Astrocyte (in vitro differentiated cells and primary cell): ENCODE results near the gene SLC7A8. TPM values are rescaled to one million over a fixed set of nuclear protein-coding genes. Genes with fewer than 3 reads are reported as not detected.

Experiments
- DNase-seq: peaks from one replicate; pipeline ENCODE4 v3.0.0-alpha.2; 2010; ENCODE audit warnings: low read depth
- FAIRE-seq: peaks from 2 replicates; lab custom pipeline; 2011; peaks lifted over from hg19 to GRCh38; lab: Jason Lieb, UNC
- H2AFZ ChIP-seq: 2 replicates; pipeline ENCODE4 v1.6.0; 2012; ENCODE audit warnings: low read depth, low read length, inconsistent platforms
- H3K27ac ChIP-seq: 2 replicates; pipeline ENCODE4 v1.5.1; 2011; ENCODE audit warnings: low read depth, low read length, inconsistent platforms
- H3K27me3 ChIP-seq: 2 replicates; pipeline ENCODE4 v1.6.0; 2011; ENCODE audit warnings: low read length, inconsistent platforms; ENCODE audit not compliant: insufficient read depth
- H3K36me3 ChIP-seq: 2 replicates; pipeline ENCODE4 v1.5.1; 2011; ENCODE audit warnings: low read length, inconsistent platforms; ENCODE audit not compliant: insufficient read depth
- H3K4me1 ChIP-seq: 2 replicates; pipeline ENCODE4 v1.5.1; 2011; ENCODE audit warnings: low read length, inconsistent platforms; ENCODE audit not compliant: insufficient read depth
- H3K4me2 ChIP-seq: 2 replicates; pipeline ENCODE4 v1.6.0; 2012; ENCODE audit warnings: low read length, inconsistent platforms
- H3K4me3 ChIP-seq: 2 replicates; pipeline ENCODE4 v1.5.1; 2011; ENCODE audit warnings: low read depth, mild to moderate bottlenecking, low read length, inconsistent platforms; ENCODE audit not compliant: insufficient read depth
- H3K79me2 ChIP-seq: 2 replicates; pipeline ENCODE4 v1.6.0; 2012; ENCODE audit warnings: mild to moderate bottlenecking, low read length, inconsistent platforms; ENCODE audit not compliant: insufficient read depth
- H3K9ac ChIP-seq: 2 replicates; pipeline ENCODE4 v1.6.0; 2012; ENCODE audit warnings: mild to moderate bottlenecking, low read length, inconsistent platforms
- H3K9me3 ChIP-seq: 2 replicates; pipeline ENCODE4 v1.5.1; 2012; ENCODE audit warnings: low read depth, mild to moderate bottlenecking, low read length, inconsistent platforms; ENCODE audit not compliant: insufficient read depth
- H4K20me1 ChIP-seq: 2 replicates; pipeline ENCODE4 v1.6.0; 2012; ENCODE audit warnings: low read length, inconsistent platforms; ENCODE audit not compliant: insufficient read depth
- H3K27ac Mint-ChIP-seq: one replicate; pipeline ENCODE4 v1.8.0; 2021; ENCODE audit warnings: mild to moderate bottlenecking, mixed read lengths; ENCODE audit not compliant: unreplicated experiment
- H3K27me3 Mint-ChIP-seq: one replicate; pipeline ENCODE4 v1.8.0; 2021; ENCODE audit warnings: low read depth, mixed read lengths; ENCODE audit not compliant: unreplicated experiment
- H3K36me3 Mint-ChIP-seq: one replicate; pipeline ENCODE4 v1.8.0; 2021; ENCODE audit warnings: low read depth, mixed read lengths; ENCODE audit not compliant: unreplicated experiment
- H3K4me1 Mint-ChIP-seq: one replicate; pipeline ENCODE4 v1.8.0; 2021; ENCODE audit warnings: low read depth, mixed read lengths; ENCODE audit not compliant: unreplicated experiment
- H3K4me3 Mint-ChIP-seq: one replicate; pipeline ENCODE4 v1.8.0; 2021; ENCODE audit warnings: mild to moderate bottlenecking, moderate library complexity, mixed read lengths; ENCODE audit not compliant: unreplicated experiment
- H3K9me3 Mint-ChIP-seq: one replicate; pipeline ENCODE4 v1.8.0; 2021; ENCODE audit warnings: mild to moderate bottlenecking, mixed read lengths; ENCODE audit not compliant: unreplicated experiment
- CTCF ChIP-seq: IDR thresholded peaks from 2 replicates; pipeline ENCODE4 v1.5.1; 2011; ENCODE audit warnings: low read depth, mild to moderate bottlenecking, inconsistent platforms, low read length, moderate library complexity; ENCODE audit not compliant: insufficient read depth
- EZH2 ChIP-seq: IDR thresholded peaks from 2 replicates; pipeline ENCODE4 v1.6.1; 2012; ENCODE audit warnings: mild to moderate bottlenecking, low read length, inconsistent platforms; ENCODE audit not compliant: insufficient read depth
- total RNA-seq: library from RNA; stranded (reverse); gene quantifications from 2 replicates; pipeline ENCODE4 v1.2.1, GENCODE V29; 2021

The SLC7A8 gene
- total RNA-seq, 1 donor from 2014 or later: 6.5 TPM

DNA sequence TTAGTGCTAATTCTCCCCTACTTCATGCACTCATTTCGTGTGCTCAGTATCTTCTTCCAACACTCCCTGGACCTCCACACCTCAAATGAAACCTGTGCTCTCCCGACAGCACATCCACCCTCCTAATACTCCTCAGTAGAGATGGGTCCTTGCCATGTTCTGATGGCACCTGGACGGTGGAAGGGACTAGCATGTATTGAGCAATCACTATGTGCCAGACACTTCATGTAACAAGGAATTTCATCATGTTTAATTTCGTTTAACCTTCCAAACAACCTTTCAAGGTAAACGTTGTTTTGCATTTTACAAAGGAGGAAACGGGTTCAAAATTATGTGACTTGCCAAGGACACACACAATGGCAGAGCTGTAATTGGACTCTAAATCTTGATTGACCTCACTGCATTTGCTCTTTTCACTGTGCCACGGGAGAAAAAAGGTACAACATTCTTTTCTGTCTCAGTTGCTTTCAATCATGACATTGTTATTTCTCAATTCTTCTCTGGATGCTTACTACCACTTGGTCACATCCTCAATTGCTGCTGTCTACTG is 12.2 kb upstream of the SLC7A8 start:
- Histone ChIP-seq H3K79me2 (no peaks in the 10 kb centered on the region), H4K20me1 (no peaks in the 10 kb centered on the region), H3K27ac (no peak overlapping the region), H2AFZ (no peak overlapping the region), H3K9ac (no peak overlapping the region), H3K36me3 (no peaks in the 10 kb centered on the region), H3K4me1 (no peaks in the 10 kb centered on the region), H3K4me3 (no peak overlapping the region), H3K4me2 (no peak overlapping the region), H3K9me3 (peaks cover 5% of the 10 kb centered on the region), H3K27me3 (peaks cover 2% of the 10 kb centered on the region)
- Mint-ChIP-seq H3K9me3 (peaks cover 8% of the 10 kb centered on the region), H3K27me3 (no peaks in the 10 kb centered on the region), H3K4me1 (no peaks in the 10 kb centered on the region), H3K36me3 (no peaks in the 10 kb centered on the region), H3K27ac (no peak overlapping the region), H3K4me3 (no peak overlapping the region)
- FAIRE-seq (no peak), DNase-seq (no peak)
- TF ChIP-seq CTCF (no peak), EZH2 (no peak)

DNA sequence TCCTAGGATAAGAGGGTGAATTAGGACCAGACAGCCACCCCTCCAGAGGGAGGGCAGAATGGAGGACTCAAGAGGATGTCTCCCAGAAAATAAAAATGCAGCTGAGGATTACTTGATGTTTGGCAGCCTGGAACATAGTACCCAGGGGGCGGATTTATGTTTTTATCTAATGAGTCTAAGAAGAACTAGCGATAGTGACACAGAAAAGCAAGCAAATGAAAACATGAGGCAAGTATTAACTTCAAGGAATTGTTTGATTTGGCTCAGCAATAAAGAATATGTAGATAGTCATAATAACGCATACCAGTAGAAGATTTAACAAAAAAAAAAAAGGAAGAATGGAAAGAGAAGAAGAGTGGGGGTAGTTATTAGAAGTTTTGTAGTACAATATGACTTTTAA is 10.0 kb upstream of the SLC7A8 start:
- no peak overlapping the region for H3K4me3 ChIP-seq
- H3K9me3 Mint-ChIP-seq: peaks cover 8% of the 10 kb centered on the region
- H3K9ac ChIP-seq: no peak overlapping the region
- peaks cover 5% of the 10 kb centered on the region for H3K9me3 ChIP-seq
- H3K79me2 ChIP-seq: no peaks in the 10 kb centered on the region
- no peak overlapping the region for H2AFZ ChIP-seq
- H3K4me3 Mint-ChIP-seq: no peak overlapping the region
- no peaks in the 10 kb centered on the region for H4K20me1 ChIP-seq
- no peaks in the 10 kb centered on the region for H3K36me3 ChIP-seq
- TF ChIP-seq EZH2: no peak
- TF ChIP-seq CTCF: no peak
- no peak overlapping the region for H3K27ac Mint-ChIP-seq
- peaks cover 6% of the 10 kb centered on the region for H3K27me3 Mint-ChIP-seq
- no peaks in the 10 kb centered on the region for H3K36me3 Mint-ChIP-seq
- no peaks in the 10 kb centered on the region for H3K4me1 Mint-ChIP-seq
- H3K4me1 ChIP-seq: no peaks in the 10 kb centered on the region
- H3K27ac ChIP-seq: no peak overlapping the region
- FAIRE-seq (no peak), DNase-seq (no peak)
- H3K27me3 ChIP-seq: peaks cover 2% of the 10 kb centered on the region
- no peak overlapping the region for H3K4me2 ChIP-seq

GRCh38 chr14:23187925-23188324 is 4.5 kb upstream of the SLC7A8 start:
- TF ChIP-seq CTCF (no peak), EZH2 (no peak)
- Histone ChIP-seq H3K4me2 (no peak overlapping the region), H3K4me1 (peaks cover 12% of the 10 kb centered on the region), H4K20me1 (no peaks in the 10 kb centered on the region), H3K79me2 (no peaks in the 10 kb centered on the region), H3K27ac (no peak overlapping the region), H3K9me3 (no peaks in the 10 kb centered on the region), H3K27me3 (peaks cover 6% of the 10 kb centered on the region), H3K9ac (no peak overlapping the region), H3K4me3 (no peak overlapping the region), H3K36me3 (no peaks in the 10 kb centered on the region), H2AFZ (no peak overlapping the region)
- Mint-ChIP-seq H3K4me3 (no peak overlapping the region), H3K36me3 (no peaks in the 10 kb centered on the region), H3K27ac (no peak overlapping the region), H3K9me3 (peaks cover 1% of the 10 kb centered on the region), H3K4me1 (peaks cover 4% of the 10 kb centered on the region), H3K27me3 (peaks cover 6% of the 10 kb centered on the region)
- no peak for DNase-seq
- FAIRE-seq: no peak
